HEK293 (cell line): ENCODE data around the gene ZFP36L1.

Experiments
- AEBP2 ChIP-seq: fragments of 450-650 bp; formaldehyde crosslinking; IDR thresholded peaks from 2 replicates; pipeline ENCODE4 v1.5.1; 2016; ENCODE audit warnings: missing biosample characterization, missing genetic modification characterization, borderline replicate concordance
- EGR2 ChIP-seq: fragments of 450-650 bp; formaldehyde crosslinking; IDR thresholded peaks from 2 replicates; pipeline ENCODE4 v1.5.1; 2016; ENCODE audit warnings: low read depth, missing biosample characterization, missing genetic modification characterization
- HOXD13 ChIP-seq: sonication (generic); formaldehyde crosslinking; IDR thresholded peaks from 2 replicates; pipeline ENCODE4 v1.8.0; 2022; ENCODE audit warnings: missing genetic modification reagents, borderline replicate concordance
- KLF17 ChIP-seq: fragments of 450-650 bp; formaldehyde crosslinking; IDR thresholded peaks from 2 replicates; pipeline ENCODE4 v1.5.1; 2016; ENCODE audit warnings: missing biosample characterization, missing genetic modification characterization
- KLF7 ChIP-seq: fragments of 450-650 bp; formaldehyde crosslinking; IDR thresholded peaks from 2 replicates; pipeline ENCODE4 v1.5.1; 2016; ENCODE audit warnings: missing biosample characterization, missing genetic modification characterization, borderline replicate concordance
- KLF9 ChIP-seq: fragments of 450-650 bp; formaldehyde crosslinking; IDR thresholded peaks from 2 replicates; pipeline ENCODE4 v1.5.1; 2016; ENCODE audit warnings: missing biosample characterization, missing genetic modification characterization, low read depth
- MZF1 ChIP-seq: fragments of 450-650 bp; formaldehyde crosslinking; IDR thresholded peaks from 2 replicates; pipeline ENCODE4 v1.5.1; 2017; ENCODE audit warnings: missing biosample characterization, missing genetic modification characterization, borderline replicate concordance
- RBAK ChIP-seq: fragments of 450-650 bp; formaldehyde crosslinking; IDR thresholded peaks from 2 replicates; pipeline ENCODE4 v1.5.1; 2016; ENCODE audit warnings: missing biosample characterization, missing genetic modification characterization
- SALL2 ChIP-seq: fragments of 450-650 bp; formaldehyde crosslinking; IDR thresholded peaks from 2 replicates; pipeline ENCODE4 v1.5.0; 2017; ENCODE audit warnings: missing biosample characterization, mild to moderate bottlenecking, missing genetic modification characterization, borderline replicate concordance
- SP2 ChIP-seq: fragments of 450-650 bp; formaldehyde crosslinking; IDR thresholded peaks from 2 replicates; pipeline ENCODE4 v1.5.1; 2016; ENCODE audit warnings: missing biosample characterization, missing genetic modification characterization
- SP7 ChIP-seq: fragments of 450-650 bp; formaldehyde crosslinking; IDR thresholded peaks from 2 replicates; pipeline ENCODE4 v1.5.1; 2016; ENCODE audit warnings: missing biosample characterization, missing genetic modification characterization
- TSHZ1 ChIP-seq: fragments of 450-650 bp; formaldehyde crosslinking; IDR thresholded peaks from 2 replicates; pipeline ENCODE4 v1.5.1; 2016; ENCODE audit warnings: missing biosample characterization, missing genetic modification characterization, borderline replicate concordance
- WT1 ChIP-seq: fragments of 450-650 bp; formaldehyde crosslinking; IDR thresholded peaks from 2 replicates; pipeline ENCODE4 v1.5.1; 2016; ENCODE audit warnings: missing biosample characterization, missing genetic modification characterization
- ZBTB17 ChIP-seq: fragments of 450-650 bp; formaldehyde crosslinking; IDR thresholded peaks from 2 replicates; pipeline ENCODE4 v1.5.1; 2016; ENCODE audit warnings: missing biosample characterization, missing genetic modification characterization
- ZBTB20 ChIP-seq: fragments of 450-650 bp; formaldehyde crosslinking; IDR thresholded peaks from 2 replicates; pipeline ENCODE4 v1.5.1; 2016; ENCODE audit warnings: missing biosample characterization, missing genetic modification characterization
- ZBTB48 ChIP-seq: fragments of 450-650 bp; formaldehyde crosslinking; IDR thresholded peaks from 2 replicates; pipeline ENCODE4 v1.5.1; 2016; ENCODE audit warnings: missing biosample characterization, missing genetic modification characterization
- ZBTB49 ChIP-seq: fragments of 450-650 bp; formaldehyde crosslinking; IDR thresholded peaks from 2 replicates; pipeline ENCODE4 v1.5.1; 2016; ENCODE audit warnings: missing biosample characterization, missing genetic modification characterization, low read depth
- ZFHX2 ChIP-seq: fragments of 450-650 bp; formaldehyde crosslinking; conservative IDR thresholded peaks from 2 replicates; pipeline ENCODE4 v1.5.1; 2016; ENCODE audit warnings: missing biosample characterization, missing genetic modification characterization
- ZFP37 ChIP-seq: fragments of 450-650 bp; formaldehyde crosslinking; IDR thresholded peaks from 2 replicates; pipeline ENCODE4 v1.5.1; 2016; ENCODE audit warnings: missing biosample characterization, missing genetic modification characterization
- ZIC2 ChIP-seq: fragments of 450-650 bp; formaldehyde crosslinking; IDR thresholded peaks from 2 replicates; pipeline ENCODE4 v1.5.1; 2016; ENCODE audit warnings: missing biosample characterization, missing genetic modification characterization
- ZNF140 ChIP-seq: fragments of 450-650 bp; formaldehyde crosslinking; IDR thresholded peaks from 2 replicates; pipeline ENCODE4 v1.5.1; 2016; ENCODE audit warnings: missing biosample characterization, missing genetic modification characterization
- ZNF214 ChIP-seq: fragments of 450-650 bp; formaldehyde crosslinking; IDR thresholded peaks from 2 replicates; pipeline ENCODE4 v1.5.1; 2017; ENCODE audit warnings: missing biosample characterization, mild to moderate bottlenecking, missing genetic modification characterization, borderline replicate concordance
- ZNF221 ChIP-seq: fragments of 450-650 bp; formaldehyde crosslinking; IDR thresholded peaks from 2 replicates; pipeline ENCODE4 v1.5.1; 2017; ENCODE audit warnings: missing biosample characterization, missing genetic modification characterization, borderline replicate concordance
- ZNF48 ChIP-seq: fragments of 450-650 bp; formaldehyde crosslinking; IDR thresholded peaks from 2 replicates; pipeline ENCODE4 v1.5.1; 2016; ENCODE audit warnings: missing biosample characterization, missing genetic modification characterization
- ZNF555 ChIP-seq: fragments of 450-650 bp; formaldehyde crosslinking; conservative IDR thresholded peaks from 2 replicates; pipeline ENCODE4 v1.5.1; 2017; ENCODE audit warnings: missing biosample characterization, mild to moderate bottlenecking, missing genetic modification characterization, inconsistent platforms
- ZNF571 ChIP-seq: fragments of 450-650 bp; formaldehyde crosslinking; IDR thresholded peaks from 2 replicates; pipeline ENCODE4 v1.5.0; 2017; ENCODE audit warnings: missing biosample characterization, missing genetic modification characterization
- ZNF623 ChIP-seq: fragments of 450-650 bp; formaldehyde crosslinking; IDR thresholded peaks from 2 replicates; pipeline ENCODE4 v1.5.1; 2016; ENCODE audit warnings: missing biosample characterization, missing genetic modification characterization
- ZNF629 ChIP-seq: fragments of 450-650 bp; formaldehyde crosslinking; IDR thresholded peaks from 2 replicates; pipeline ENCODE4 v1.5.1; 2017; ENCODE audit warnings: missing biosample characterization, missing genetic modification characterization
- ZNF654 ChIP-seq: fragments of 450-650 bp; formaldehyde crosslinking; IDR thresholded peaks from 2 replicates; pipeline ENCODE4 v1.5.1; 2016; ENCODE audit warnings: low read depth, missing biosample characterization, missing genetic modification characterization
- ZNF658 ChIP-seq: fragments of 450-650 bp; formaldehyde crosslinking; IDR thresholded peaks from 2 replicates; pipeline ENCODE4; 2016; ENCODE audit warnings: missing biosample characterization, missing genetic modification characterization
- ZNF670 ChIP-seq: fragments of 450-650 bp; formaldehyde crosslinking; IDR thresholded peaks from 2 replicates; pipeline ENCODE4 v1.5.1; 2016; ENCODE audit warnings: missing biosample characterization, missing genetic modification characterization, low read depth
- ZNF785 ChIP-seq: fragments of 450-650 bp; formaldehyde crosslinking; IDR thresholded peaks from 2 replicates; pipeline ENCODE4 v1.5.1; 2016; ENCODE audit warnings: missing biosample characterization, missing genetic modification characterization
- ZNF792 ChIP-seq: fragments of 450-650 bp; formaldehyde crosslinking; IDR thresholded peaks from 2 replicates; pipeline ENCODE4 v1.5.1; 2016; ENCODE audit warnings: missing biosample characterization, missing genetic modification characterization
- ZSCAN4 ChIP-seq: fragments of 450-650 bp; formaldehyde crosslinking; IDR thresholded peaks from 2 replicates; pipeline ENCODE4 v1.5.1; 2017; ENCODE audit warnings: missing biosample characterization, missing genetic modification characterization

The ZFP36L1 gene

GRCh38 chr14:68819260-68819691, 26.4 kb upstream of the ZFP36L1 start (continued):
- TF ChIP-seq ZNF214 (tag by site-specific recombination) (no peak), SALL2 (no peak), ZFHX2 (tag by site-specific recombination) (peak; percentile 84), ZNF140 (tag by site-specific recombination) (no peak), RBAK (no peak), SP2 (peak; percentile 63), SP7 (peak; percentile 90), WT1 (tag by site-specific recombination) (peak; percentile 38), ZNF571 (tag by site-specific recombination) (no peak), HOXD13 (CRISPR knock-in tag) (no peak), TSHZ1 (tag by site-specific recombination) (no peak), ZNF623 (tag by site-specific recombination) (no peak), ZBTB49 (tag by site-specific recombination) (no peak), KLF9 (peak; percentile 82), ZBTB48 (tag by site-specific recombination) (peak; percentile 56; the same call in 1 of the 2 replicates), ZNF48 (tag by site-specific recombination) (no peak), KLF17 (tag by site-specific recombination) (peak; percentile 77), AEBP2 (tag by site-specific recombination) (no peak), MZF1 (no peak), ZNF629 (tag by site-specific recombination) (peak; percentile 87), ZNF785 (tag by site-specific recombination) (no peak), ZBTB20 (tag by site-specific recombination) (peak; percentile 85), KLF7 (tag by site-specific recombination) (no peak), ZIC2 (tag by site-specific recombination) (peak; percentile 81), ZSCAN4 (tag by site-specific recombination) (no peak), ZNF555 (tag by site-specific recombination) (no peak), EGR2 (peak; percentile 58), ZBTB17 (tag by site-specific recombination) (peak; percentile 46), ZFP37 (tag by site-specific recombination) (no peak), ZNF221 (tag by site-specific recombination) (no peak), ZNF670 (tag by site-specific recombination) (no peak), ZNF658 (tag by site-specific recombination) (no peak), ZNF654 (no peak), ZNF792 (tag by site-specific recombination) (no peak)
